Measurements from ENCODE around the gene ARMH3.

DNA sequence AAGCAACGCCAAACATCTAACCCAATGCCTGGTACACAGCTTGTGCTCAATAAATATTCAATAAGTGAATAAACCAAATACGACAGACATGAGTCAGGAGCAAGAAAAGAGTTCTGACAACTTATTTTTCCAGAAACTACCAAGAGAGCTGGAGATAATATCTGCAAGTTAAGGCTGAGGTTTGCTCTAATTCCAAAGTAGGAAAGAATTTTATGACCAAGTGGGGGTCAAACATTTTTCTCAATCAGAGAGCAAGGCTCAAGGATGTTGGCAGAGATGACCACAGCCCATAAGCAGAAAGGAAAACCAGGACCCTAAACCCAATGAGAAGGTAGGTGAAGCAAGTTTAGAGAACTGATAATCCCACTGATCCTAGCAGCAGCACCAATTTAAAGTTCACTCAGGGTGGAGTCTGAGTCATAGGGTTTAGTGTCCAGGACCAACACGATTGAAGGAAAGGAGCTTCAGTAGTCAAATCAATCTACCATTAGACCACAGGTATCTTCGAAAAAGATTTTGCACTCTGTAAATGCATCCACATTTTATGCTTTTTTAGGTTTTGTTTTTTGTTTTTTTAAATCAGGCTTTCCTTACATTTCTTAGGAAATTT, 163.1 kb downstream of the ARMH3 start:
- TF ChIP-seq, protein P1, sequence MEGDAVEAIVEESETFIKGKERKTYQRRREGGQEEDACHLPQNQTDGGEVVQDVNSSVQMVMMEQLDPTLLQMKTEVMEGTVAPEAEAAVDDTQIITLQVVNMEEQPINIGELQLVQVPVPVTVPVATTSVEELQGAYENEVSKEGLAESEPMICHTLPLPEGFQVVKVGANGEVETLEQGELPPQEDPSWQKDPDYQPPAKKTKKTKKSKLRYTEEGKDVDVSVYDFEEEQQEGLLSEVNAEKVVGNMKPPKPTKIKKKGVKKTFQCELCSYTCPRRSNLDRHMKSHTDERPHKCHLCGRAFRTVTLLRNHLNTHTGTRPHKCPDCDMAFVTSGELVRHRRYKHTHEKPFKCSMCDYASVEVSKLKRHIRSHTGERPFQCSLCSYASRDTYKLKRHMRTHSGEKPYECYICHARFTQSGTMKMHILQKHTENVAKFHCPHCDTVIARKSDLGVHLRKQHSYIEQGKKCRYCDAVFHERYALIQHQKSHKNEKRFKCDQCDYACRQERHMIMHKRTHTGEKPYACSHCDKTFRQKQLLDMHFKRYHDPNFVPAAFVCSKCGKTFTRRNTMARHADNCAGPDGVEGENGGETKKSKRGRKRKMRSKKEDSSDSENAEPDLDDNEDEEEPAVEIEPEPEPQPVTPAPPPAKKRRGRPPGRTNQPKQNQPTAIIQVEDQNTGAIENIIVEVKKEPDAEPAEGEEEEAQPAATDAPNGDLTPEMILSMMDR (IDR thresholded peaks at IDR 0.05; ENCODE audit: low read length) = no peak
- no peak for TF ChIP-seq EZH2 (optimal IDR thresholded peaks at IDR 0.05; ENCODE audit: low read depth, low read length)
